Suprapubic skin (tissue), 3 donors: ENCODE measurements around the gene COPS7B.

Experiments used
- CTCF ChIP-seq, 2 donors: fragments of 200-600 bp in 1 of 2; fragments of 450-650 bp in 1 of 2; sonication (generic) in 1 of 2; IDR thresholded peaks; one replicate each; pipeline ENCODE4 v1.5.1; 2016 to 2019; ENCODE audit warnings: antibody characterized with exemption in 2 of 2, mild to moderate bottlenecking in 1 of 2, moderate library complexity in 1 of 2
- POLR2A ChIP-seq, 2 donors: fragments of 450-650 bp; IDR thresholded peaks; one replicate each; pipeline ENCODE4 v1.6.1; 2017; ENCODE audit warnings: antibody characterized with exemption in 2 of 2, mild to moderate bottlenecking in 2 of 2, moderate library complexity in 2 of 2

- TF ChIP-seq CTCF (IDR thresholded peaks at IDR 0.05): no peak
- TF ChIP-seq POLR2A (IDR thresholded peaks at IDR 0.05): no peak
These were observed 24.7 kb downstream of the COPS7B start for GRCh38 chr2:231810905-231811304.
